Epithelial cell of proximal tubule (primary cell): Measurements from ENCODE around the gene PODNL1. TPM values are rescaled to one million over a fixed set of nuclear protein-coding genes. Genes with fewer than 3 reads are reported as not detected.
"Not testable (repeated sequence)": the region's sequence is repeated elsewhere in the genome, so short reads cannot be mapped to it uniquely, and the experiment has no call there.

ENCODE experiments used
- DNase-seq: peaks from one replicate; pipeline ENCODE4 v3.0.0-alpha.2; 2011; ENCODE audit warnings: low read depth
- H3K4me3 ChIP-seq: 2 replicates; pipeline ENCODE4 v1.5.1; 2011; ENCODE audit warnings: low read depth, mild to moderate bottlenecking, low read length
- CTCF ChIP-seq: conservative IDR thresholded peaks from 2 replicates; pipeline ENCODE4 v1.5.1; 2012; ENCODE audit warnings: low read depth, mild to moderate bottlenecking, low read length
- total RNA-seq: library from RNA; depleted of rRNA; stranded (reverse); fragments of >200 nt; gene quantifications from 2 replicates; pipeline ENCODE4 v1.2.3, GENCODE V29; 2015

The PODNL1 gene
- total RNA-seq, 1 donor from 2014 or later: 0.46 TPM

GRCh38 chr19:13972368-13973155, 34.3 kb upstream of the PODNL1 start:
- no peak for DNase-seq
- no peak overlapping the region for H3K4me3 ChIP-seq
- no peak for TF ChIP-seq CTCF

DNA sequence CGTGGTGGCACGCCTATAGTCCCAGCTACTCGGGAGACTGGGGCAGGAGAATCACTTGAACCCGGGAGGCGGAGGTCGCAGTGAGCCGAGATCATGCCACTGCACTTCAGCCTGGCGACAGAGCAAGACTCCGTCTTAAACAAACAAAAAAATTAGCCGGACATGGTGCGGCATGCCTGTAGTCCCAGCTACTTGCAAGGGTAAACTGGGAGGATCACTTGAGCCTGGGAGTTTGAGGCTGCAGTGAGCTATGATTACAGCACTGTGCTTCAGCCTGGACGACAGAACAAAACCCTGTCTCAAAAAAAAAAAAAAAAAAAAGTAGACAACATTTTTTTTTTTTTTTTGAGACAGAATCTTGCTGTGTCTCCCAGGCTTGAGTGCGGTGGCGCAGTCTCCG, 33.7 kb upstream of the PODNL1 start:
- H3K4me3 ChIP-seq, DNase-seq: not testable (repeated sequence)

DNA sequence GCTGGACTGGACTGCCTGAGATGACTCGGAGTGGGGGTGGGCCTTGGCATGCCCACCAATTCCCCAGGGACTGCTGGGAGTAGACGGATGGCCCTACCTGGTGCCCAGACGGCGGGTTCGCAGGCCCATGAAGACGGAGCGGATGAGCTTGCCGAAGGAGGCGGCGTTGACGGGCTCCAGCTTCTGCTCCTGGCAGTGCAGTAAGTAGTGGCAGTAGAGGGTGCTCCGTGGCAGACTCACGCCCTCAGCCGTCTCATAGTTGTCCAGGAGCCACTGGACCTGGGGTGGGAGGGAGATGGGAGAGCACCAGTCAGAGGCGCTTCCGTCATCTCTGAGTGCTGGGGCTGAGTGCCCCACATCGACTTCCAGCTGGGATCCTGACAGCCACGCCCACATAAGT, 31.7 kb upstream of the PODNL1 start:
- DNase-seq: no peak
- TF ChIP-seq CTCF: no peak
- no peak overlapping the region for H3K4me3 ChIP-seq

- DNase-seq: no peak
- H3K4me3 ChIP-seq: no peak overlapping the region
- no peak for TF ChIP-seq CTCF
Measured at GRCh38 chr19:13968999-13969398, 30.8 kb upstream of the PODNL1 start.

DNA sequence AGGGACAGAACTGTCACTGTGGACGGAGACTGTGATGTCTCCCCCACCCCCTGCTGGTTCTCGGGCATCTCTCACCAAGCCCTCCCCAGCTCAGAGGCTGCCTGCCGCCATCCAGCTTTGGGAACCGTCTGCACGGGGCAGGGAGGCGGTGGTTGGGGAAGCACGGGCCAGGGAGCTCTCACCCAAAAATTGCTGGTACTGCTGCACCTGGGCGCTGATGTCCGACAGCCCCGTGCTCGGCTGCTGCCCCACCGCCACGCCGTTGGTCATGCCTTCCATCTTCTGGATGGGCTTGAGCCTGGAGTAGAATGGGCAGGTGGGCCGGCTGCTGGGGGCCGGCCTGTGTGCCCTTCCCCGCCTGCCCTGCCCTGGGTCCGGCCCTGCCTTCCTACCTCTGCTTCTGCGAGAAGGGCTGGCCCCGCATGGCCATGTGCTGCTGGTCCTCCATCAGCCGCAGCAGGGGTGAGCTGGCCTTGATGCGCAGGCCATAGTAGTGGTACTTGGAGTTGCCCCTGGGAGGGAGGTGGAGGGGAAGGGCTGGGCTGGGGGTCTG, 30.2 kb upstream of the PODNL1 start:
- H3K4me3 ChIP-seq: no peak overlapping the region
- no peak for TF ChIP-seq CTCF
- no peak for DNase-seq

DNA sequence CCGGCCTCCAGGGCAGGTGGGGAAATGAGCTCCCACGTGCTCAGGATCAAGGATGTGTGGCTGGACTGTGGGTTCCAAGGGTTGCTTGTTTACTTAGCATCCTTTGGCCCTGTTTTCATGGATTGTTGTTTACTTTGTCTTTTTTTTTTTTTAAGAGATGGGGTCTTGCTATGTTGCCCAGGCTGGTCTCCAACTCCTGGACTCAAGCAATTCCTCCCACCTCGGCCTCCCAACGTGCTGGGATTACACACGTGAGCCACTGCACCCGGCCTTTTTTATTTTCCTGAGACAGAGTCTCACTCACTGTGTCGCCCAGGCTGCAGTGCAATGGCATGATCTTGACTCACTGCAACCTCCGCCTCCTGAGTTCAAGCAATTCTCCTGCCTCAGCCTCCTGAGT, 29.0 kb upstream of the PODNL1 start:
- DNase-seq, H3K4me3 ChIP-seq: not testable (repeated sequence)

GRCh38 chr19:13966684-13967128, 28.5 kb upstream of the PODNL1 start:
- H3K4me3 ChIP-seq: no peak overlapping the region
- no peak for TF ChIP-seq CTCF
- no peak for DNase-seq

DNA sequence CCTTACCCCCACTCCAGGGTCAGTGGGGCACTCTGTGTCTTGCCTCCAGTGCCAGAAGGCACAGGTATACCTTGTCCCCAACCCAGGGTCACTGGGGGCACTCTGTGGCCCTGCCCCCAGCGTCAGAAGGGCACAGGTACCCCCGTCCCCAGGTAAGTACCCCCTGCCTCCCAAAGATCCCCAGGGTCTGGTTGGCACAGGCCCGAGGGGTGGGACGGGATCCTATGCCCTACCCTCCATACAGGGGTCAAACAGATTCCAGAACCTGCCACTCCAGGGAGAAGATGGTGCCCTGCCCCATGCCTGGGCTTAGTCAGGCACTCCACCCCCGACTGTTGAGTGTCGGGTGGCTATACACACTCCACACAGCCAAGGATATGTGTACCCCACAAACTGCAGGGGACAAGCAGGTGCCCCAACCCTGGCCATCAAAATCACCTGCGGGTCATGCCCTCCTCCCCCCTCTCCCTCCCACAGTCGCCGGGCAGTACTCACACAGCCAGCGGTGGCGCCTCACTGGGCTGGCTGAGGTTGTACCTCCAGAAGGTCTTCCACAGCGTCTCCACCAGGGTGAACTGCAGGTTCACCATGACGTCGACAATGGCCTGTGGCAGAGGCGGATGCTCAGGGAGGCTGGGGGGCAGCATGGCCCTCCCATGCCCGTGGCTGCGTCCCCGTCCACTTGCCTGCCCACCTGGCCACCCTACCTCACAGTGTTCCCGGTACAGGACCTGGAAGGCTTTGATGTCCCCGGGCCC, 27.9 kb upstream of the PODNL1 start:
- TF ChIP-seq CTCF: no peak
- H3K4me3 ChIP-seq: no peak overlapping the region
- no peak for DNase-seq
